GM19239 (cell line): ENCODE results near the gene SPTBN1.
"Not testable (repeated sequence)": the region's sequence is repeated elsewhere in the genome, so short reads cannot be mapped to it uniquely, and the experiment has no call there.

Experiments
- DNase-seq: peaks from one replicate; pipeline ENCODE4 v3.0.0; 2011; ENCODE audit warnings: low spot score; ENCODE audit not compliant: insufficient read length
- FAIRE-seq: peaks from 2 replicates; lab custom pipeline; 2011; peaks lifted over from hg19 to GRCh38; lab: Jason Lieb, UNC

Gene SPTBN1

DNA sequence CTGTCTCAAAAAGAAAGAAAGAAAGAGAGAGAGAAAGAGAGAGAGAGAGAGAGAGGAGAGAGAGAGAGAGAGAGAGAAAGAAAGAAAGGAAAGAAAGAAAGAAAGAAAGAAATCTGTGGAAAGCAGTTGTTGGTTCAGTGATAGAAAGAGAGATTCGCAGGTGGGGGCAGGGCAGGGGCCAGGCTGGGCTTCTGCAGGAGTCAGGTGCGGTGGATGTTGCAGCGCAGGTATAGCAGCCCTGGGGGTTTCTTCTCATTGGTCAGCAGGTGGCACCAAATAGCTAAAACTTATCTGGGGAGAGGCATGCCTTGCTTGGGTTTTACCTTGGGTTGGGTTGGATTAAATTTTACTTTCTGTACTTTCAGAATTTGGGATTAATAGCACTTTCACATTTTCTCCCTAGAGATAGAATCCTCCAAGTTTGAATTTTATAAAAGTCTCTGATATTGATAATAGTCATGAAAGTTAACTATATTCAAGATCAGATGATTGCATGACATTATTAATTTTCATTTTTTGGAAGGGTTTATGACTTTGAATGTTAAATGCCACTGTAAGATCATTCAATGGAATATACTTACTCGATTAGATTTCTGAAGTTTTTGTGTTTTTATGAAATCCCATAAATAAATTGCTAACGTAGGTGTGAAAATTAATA, 66.6 kb downstream of the SPTBN1 start:
- DNase-seq (peak; percentile 40), FAIRE-seq (peak; percentile 93)

DNA sequence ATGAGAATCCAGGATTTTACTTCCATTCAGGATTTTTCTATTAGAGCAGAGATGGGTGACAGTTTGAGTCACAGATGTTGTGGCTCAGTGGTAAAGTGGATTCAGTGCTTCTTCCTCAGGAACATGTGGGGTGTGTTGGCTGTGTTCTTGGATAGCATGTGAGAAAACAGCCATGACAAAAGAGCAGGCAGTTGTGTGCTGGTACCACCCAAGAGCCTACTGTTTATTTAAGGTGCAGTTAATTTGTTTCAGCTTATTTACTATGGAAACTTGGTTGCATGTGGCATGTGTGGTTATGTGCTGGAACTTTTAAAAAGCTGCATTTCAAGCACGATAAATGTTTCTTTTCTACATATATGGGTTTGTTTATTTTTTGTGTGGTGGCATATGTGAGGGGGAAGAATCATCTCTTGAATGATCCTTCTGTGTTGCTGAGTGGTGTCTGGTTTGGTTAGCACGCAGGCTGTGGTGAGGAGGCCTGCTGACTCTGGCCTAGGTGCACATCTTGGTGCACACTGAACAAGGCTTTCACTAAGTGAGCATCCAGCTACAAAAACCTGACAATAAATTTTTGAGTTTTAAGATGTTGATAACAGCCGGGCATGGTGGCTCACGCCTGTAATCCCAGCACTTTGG, 67.3 kb downstream of the SPTBN1 start:
- no peak for DNase-seq
- no peak for FAIRE-seq

DNA sequence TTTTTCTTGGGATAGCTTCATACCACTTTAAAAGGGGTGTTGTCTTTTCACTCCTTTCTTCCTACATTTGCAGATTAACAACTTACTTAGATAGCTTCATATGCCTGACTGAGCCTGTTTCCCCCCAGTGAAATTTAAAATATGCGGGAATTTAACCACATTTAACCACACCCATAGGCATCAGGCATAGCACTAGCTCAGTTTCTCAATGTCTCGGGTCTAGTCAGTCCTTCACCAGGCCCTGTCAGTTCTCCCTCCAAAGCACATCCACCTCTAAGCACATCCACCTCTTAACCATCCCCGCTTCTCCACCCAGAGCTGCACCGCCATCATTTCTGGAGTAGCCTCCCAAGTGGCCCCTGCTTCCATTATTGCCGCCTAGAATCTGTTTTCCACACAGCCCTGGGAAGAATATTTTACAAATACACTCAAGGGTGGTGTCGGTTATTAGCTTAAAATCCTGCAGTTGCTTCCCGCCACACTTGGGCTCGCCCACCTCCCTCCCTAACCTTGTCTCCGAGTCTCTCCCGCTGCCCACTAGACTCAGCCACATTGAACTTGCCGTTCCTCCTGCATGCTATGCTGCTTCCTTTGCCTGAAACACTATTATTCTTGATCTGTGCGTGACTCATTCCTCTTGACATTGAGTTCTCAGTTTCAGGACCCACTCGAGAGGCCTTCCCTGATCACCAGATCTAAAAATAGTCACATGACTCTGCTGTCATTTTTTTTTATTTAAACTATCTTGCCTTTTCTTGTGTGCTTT, 68.3 kb downstream of the SPTBN1 start:
- FAIRE-seq = peak; percentile 90
- DNase-seq = peak; percentile 19

DNA sequence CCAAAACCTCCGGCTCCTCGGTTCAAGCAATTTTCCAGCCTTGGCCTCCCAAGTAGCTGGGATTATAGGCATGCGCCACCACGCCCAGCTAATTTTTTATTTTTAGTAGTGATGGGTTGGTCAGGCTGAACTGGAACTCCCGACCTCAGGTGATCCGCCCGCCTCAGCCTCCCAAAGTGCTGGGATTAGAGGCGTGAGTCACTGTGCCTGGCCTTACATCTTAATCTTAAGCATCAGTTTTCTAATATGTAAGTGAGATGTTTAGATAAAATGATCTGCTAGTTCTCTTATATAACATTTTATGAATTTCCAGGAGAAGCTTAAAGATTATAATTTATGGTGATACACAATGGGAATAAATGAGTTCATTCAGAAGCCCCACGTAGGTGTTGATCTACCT, 69.2 kb downstream of the SPTBN1 start:
- no peak for FAIRE-seq
- no peak for DNase-seq

DNA sequence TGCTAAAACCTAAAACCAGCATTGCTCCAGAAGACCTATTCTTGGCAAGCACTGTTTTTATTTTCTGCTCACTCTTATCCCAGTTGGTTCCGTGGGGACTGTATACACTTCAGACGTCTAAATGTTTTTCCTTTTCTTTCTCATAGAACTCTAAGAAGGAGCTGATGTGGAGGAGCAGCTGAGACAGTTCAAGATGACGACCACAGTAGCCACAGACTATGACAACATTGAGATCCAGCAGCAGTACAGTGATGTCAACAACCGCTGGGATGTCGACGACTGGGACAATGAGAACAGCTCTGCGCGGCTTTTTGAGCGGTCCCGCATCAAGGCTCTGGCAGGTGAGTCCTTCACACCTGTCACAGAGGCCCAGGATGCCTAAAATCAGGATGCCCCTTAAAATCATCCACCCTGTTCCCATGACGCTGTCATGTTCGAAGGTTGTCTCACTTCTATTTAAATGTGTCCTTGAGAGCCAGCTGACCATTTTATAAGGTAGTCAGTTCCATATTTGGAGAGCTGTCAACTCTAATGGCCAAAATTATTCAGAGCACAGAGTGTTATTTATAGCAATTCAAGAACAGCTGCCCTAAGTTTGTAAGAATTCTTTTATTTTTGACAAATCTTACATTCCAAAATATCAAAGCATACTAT, 70.2 kb downstream of the SPTBN1 start:
- DNase-seq = no peak
- FAIRE-seq = no peak

DNA sequence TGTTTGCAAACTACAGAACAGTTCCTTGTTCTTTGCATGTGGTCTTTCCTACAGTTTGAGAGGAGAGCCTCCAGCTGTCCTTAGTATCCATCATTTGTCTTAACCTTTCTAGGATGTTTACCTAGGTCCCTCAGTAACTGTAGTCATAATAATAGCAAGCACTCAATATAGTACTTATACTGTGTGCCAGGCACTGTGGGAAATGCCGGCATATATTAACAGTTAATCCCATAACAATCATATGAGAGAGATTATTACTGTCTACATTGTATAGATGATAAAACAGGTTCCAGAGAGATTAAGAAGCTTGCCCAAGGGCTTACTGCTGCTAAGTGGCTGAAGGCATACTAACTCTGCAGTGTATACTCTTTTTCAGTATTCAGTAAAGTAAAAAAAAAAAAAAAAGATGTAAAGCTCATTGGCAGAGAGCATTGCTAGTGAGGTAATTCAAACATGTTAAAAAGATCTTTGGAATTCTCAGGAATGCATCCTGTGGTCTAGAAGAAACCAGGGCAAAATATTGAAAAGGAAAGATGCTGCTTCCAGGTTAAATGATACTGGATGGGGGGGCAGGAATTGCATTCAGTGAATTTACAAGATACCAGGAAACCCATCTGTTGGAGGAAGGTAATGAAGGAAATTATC, 72.3 kb downstream of the SPTBN1 start:
- DNase-seq (no peak), FAIRE-seq (no peak)

DNA sequence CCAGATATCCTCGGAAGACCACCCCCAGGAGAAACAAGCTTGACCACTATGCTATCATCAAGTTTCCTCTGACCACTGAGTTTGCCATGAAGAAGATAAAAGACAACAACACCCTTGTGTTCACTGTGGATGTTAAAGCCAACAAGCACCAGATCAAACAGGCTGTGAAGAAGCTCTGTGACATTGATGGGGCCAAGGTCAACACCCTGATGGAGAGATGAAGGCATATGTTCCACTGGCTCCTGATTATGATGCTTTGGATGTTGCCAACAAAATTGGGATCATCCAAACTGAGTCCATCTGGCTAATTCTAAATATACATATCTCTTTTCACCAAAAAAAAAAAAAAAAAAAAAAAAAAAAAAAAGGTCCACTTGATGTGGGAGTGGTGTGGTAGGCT, 73.4 kb downstream of the SPTBN1 start:
- DNase-seq, FAIRE-seq: not testable (repeated sequence)

DNA sequence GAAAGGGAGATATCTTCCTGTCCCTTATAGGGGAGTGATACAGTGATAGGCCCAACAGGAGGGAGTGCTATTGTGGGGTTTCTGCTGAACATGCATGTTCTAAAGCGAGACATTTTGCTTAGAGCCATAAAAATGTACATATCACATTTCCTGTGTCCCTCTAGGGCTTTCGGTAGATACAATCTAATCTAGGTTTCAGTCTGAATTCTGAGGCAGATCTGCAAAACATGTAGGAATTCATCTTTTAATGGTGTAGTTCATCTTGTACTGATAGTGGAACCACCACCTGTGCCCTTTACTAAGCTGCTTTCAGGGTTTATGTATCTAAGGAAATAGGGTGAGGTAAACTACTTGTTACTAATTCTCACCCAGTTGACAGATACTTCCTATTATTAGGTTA, 73.8 kb downstream of the SPTBN1 start:
- DNase-seq (no peak), FAIRE-seq (peak; percentile 14)

DNA sequence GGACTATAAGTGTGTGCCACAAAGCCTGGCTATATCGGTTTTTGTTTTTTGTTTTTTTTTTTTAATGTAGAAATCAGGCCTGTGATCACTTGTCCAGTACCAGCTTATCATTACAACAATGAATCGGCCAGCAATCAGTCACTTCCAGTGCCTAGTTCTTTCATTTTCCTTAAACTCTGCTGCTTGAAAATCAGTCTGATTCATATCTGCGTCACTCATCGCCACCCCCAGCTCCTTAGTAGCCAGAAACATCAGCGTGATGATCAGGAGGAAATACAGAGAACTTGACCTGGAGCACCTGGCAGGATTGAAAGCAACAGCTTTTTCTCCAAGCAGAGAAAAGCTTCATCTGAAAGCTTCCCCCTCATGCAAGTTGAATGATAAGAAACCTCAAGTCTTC, 75.4 kb downstream of the SPTBN1 start:
- DNase-seq = no peak
- no peak for FAIRE-seq

DNA sequence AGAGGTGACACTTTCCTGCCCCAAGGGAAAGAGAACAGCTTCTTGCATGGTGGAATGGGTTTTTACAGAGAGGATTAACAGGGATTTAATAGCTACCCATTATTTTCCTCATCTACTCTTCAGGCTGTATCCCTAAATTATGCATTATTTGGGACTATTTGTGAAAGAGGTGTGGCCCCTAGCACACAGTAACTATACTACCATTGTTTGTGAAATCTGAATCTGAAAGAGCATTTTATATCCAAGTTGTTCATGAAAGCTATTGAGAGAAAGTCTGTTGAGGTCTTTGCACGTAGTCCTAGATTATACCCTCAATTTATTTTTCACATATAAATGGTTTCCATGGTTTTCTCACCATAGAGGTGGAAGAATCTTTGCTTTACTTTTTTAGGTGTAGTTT, 78.1 kb downstream of the SPTBN1 start:
- FAIRE-seq = no peak
- DNase-seq = no peak

DNA sequence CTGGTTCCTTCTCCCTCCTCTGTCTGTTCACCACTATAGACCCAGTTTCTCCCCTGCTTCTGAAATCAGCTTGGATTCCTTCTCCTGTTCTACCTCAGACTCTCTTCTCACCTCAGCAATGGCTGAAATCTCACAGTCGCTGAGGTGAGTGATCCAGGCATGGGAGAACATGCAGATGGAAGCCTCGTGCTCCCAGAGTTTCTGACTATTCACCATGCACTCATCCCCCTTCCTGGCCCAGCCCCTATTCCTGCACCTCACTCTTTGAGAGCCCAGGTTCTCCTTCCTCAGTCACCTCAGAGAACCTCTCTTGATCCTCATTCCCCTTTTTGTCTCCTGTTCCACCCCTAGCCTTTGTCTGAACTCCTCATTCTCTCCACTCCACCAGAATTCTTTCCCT, 78.5 kb downstream of the SPTBN1 start:
- DNase-seq (no peak), FAIRE-seq (no peak)

DNA sequence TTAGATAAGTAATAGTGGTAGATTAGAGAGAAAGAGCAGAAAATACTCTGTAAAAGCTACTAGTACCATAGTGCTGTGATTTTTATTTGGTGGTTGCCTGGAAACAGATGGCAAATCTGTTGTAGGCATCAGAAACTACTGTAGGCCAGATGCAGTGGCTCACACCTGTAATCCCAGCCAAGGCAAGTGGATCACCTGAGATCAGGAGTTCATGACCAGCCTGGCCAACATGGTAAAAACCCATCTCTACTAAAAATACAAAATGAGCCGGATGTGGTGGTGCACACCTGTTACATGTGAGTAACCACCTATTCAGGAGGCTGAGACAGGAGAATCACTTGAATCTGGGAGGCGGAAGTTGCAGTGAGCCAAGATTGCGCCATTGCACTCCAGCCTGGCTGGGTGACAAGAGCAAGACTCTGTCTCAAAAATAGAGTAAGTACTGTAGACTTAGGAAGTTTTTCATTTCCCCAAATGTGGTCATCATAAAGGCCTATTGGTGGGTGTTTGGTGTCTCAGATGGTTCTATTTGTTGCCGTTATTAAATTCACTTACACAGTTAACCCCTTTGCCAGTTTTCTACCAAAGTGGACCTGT, 79.6 kb downstream of the SPTBN1 start:
- FAIRE-seq (no peak), DNase-seq (no peak)

DNA sequence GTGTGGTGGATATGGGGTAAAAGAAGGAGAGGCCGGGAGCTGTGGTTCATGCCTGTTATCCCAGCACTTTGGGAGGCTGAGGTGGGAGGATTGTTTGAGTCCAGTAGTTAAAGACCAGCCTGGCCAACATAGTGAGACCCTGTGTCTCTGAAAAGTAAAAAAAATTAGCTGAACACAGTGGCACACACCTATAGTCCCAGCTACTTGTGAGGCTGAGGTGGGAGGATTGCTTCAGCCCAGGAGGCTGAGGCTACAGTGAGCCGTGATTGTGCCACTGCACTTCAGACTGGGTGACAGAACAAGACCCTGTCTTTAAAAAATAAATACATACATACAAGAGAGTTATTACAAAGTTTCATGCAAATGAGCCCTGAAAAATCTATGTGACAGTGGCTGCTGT, 80.6 kb downstream of the SPTBN1 start:
- DNase-seq = no peak
- no peak for FAIRE-seq

DNA sequence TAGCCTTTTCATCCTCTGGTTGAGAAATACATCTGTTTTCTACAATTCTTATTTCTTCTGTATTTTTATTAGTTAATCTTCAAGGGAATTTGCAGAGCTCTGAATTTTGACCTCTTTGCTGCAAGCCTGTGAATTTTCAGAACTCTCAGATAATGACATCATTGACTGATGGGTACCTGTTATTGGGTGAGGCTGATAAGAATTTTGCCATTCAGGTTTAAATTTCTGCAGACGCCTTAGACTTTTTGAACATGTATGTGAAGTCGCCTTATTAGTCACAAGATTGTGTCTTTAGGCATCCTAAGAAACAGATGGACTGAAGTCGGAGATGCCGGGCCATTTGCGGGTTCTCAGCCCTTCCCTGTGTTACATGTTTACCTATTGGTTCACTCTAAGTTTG, 82.4 kb downstream of the SPTBN1 start:
- no peak for FAIRE-seq
- DNase-seq = no peak

DNA sequence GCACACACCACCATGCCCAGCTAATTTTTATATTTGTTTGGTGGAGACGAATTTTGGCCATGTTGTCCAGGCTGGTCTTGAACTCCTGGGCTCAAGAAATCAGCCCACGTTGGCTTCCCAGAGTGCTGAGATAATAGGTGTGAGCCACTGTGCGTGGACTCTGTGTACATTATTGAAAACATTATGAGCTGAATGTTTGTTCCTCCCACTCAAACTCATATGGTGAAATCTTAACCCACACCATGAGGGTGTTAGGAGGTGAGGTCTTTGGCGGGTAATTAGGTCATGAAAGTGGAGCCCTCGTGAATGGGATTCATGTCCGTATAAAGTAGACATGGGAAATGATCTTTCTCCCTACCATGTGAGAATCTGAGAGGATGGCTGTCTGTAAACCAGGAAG, 83.6 kb downstream of the SPTBN1 start:
- peak; percentile 51 for FAIRE-seq
- DNase-seq = no peak

DNA sequence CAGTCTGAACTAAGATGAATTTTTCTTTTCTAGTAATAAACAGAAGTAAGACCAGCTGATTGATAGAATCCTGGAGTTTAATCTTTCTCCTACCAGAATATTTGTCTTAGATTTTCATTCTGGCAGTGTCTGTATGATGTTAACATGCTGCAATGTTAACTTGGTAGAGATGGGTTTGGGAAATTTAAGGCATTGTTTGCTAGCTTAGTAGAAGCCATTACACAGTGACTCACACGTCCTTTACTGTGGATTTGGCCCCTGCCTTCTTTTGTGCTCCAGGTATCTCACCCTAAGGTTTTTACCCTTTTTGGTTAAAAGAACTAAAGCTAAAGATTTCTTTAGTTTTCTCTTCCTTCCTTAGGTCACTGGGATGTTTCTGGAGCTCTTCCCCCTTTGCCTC, 84.1 kb downstream of the SPTBN1 start:
- DNase-seq = no peak
- FAIRE-seq = no peak

DNA sequence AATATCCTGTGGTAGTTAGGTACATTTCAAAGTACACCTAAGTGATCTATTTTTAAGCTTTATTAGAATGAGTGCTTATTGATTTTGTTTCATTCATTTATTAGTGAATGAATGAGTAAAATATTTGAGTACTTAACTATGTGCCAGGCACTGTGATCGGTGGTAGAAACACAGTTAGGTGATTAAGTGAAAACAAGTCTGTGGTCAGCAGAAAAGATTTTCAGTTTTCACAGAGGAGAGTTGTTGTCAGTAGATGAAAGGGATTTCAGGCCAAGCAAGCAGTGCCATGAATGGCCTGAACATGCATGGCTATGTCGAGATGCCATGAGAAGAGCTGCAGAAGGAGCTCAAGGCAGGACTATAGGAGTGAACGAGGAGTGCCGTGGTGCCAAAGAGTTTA, 85.9 kb downstream of the SPTBN1 start:
- DNase-seq (no peak), FAIRE-seq (peak; percentile 69)

DNA sequence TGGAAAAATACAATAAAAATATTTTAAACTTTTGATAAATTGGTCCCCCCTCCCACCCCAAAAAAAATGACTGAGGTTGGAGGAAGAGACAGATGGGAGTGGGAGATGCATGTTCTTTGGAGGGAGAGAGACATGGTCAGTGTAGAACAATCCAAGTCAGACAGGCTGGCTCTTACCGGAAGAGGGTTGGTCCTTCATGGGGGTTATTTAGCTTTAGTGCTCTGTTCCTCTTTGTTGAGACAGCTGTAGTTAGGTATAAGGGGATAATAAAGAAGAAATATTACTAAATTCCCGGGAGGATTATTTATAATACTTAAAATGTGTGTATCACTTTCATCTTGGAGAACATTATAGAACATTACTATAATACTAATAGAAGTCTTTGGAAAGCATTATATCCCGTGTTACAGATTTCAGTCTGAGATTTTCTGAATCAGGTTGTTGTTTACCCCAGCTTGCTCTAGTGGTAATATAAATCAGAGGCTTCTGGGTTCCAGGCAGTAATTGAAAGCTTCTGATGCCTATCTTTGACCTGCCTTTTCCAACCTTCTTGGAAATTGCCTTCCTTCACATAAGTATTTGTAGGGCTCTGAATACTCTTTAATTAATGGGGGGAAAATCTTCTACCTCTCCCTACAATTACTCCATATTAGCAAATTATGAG, 87.7 kb downstream of the SPTBN1 start:
- no peak for FAIRE-seq
- no peak for DNase-seq

DNA sequence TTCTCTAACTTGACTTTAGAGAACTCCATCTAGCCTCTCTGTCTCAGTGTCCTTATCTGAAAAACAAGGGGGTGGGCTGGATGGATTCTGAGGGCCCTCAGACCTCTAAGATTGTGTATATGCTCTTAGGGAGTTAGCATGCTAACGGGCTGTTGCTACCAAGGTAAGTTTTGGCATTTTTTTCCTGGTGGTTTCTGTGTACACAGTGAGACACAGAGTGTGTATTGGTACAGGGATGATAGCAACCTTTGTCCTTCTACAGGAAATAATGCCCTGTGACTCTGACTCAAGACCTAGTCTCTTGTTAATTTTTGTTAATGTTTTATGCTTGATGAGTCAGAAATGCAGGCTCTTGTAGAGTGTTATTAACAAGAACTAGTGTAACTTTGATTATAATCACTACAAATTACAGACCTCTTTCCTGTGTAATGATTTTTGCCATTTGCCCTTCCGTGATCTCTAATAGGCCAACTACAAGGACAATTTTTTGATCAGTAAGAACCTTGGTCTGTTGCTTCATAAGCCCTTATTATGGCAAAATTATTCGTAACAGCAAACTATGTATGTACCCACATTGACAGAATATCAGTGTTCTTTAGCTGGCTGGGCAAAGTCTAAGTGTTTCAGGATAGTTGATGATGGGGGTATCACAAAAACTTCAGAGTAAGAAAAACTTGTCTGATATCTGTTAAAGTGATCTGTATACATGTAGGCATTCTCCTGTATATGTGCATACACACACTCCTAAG, 89.7 kb downstream of the SPTBN1 start:
- FAIRE-seq = peak; percentile 84
- no peak for DNase-seq
